NCI-H2029 (cell line): Measurements from ENCODE around the gene SCGB2B2.
"Not testable (repeated sequence)": the region's sequence is repeated elsewhere in the genome, so short reads cannot be mapped to it uniquely, and the experiment has no call there.

ENCODE experiments used
- DNase-seq: peaks from one replicate; lab custom pipeline; 2025; lab: John Stamatoyannopoulos, UW

Gene SCGB2B2, protein sequence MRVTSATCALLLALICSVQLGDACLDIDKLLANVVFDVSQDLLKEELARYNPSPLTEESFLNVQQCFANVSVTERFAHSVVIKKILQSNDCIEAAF

DNA sequence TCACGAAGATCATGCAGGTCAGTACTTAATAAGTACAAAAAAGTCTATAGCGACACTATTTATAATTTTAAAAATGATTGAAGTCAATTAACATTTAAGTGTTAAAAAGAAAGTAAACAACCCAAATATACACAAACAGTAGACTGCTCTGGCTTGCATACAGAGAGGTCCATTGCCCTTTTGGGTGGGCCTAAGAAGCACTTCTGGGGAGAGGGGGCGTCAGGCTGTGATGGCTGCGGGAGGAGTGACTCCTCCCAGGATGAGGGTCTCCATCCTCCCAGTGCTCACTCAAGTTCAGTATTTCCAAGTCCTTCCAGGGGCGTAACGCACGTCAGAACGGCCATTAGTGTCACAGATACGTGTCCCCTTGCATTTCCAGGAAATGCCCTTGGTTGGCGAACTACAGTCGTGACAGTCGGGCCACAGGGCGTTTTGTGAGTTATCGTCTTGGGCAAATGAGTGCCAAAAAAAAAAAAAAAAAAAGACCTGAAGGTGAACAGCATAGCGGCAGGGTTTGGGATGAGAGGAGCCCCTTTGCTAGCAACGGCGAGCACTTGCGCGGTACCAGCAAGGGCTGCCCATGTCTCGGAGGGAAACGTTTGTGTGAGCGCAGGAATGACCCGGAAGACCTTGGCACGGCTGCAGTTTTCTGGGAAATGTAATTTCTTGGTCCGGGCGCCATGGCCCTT is at the start of gene SCGB2B2:
SCGB2B2 (minus strand) TSS at position 463 of the 689 bp plus-strand sequence. CDS start 82,596 bp downstream, outside the sequence.
- peak; percentile 82 for DNase-seq

DNA sequence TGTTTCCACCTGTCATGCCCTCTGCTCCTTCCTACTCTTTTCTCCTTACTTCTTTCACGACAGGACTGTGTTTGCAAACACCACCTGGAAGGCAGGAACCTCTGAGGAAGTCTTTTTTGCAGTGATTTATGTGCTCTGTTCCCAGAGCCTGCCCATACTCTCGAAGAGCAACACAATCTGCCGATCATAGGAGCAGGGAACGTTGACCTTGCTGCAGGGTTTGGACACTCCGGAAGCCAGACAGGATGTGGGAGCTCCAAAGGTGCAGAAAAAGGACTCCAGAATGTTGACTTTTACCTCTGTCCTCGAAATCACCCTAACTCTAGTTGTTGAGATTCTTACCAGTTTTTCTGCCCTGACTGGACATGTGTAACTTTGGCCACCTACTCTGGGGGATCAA is 48.4 kb upstream of the SCGB2B2 start:
- no peak for DNase-seq

DNA sequence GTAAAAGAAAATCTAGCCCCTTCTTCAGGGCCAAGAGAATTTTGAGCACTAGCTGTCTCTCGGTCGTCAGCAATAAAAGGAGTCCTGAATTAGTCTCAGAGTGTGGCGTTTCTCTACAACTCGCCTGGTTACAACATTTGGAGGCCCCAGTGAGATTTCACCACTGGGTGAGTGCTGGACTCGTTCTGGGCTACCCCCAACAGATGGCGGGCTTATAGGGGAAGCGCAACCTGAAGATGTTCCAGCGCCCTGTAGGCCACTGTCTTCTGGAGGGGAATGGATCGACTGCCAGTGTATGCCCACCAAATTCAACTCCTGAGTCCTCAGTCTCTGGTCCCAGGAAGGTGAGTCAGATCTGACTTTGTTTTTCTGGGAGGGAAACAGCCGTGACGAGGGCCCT is 45.4 kb upstream of the SCGB2B2 start:
- no peak for DNase-seq

DNA sequence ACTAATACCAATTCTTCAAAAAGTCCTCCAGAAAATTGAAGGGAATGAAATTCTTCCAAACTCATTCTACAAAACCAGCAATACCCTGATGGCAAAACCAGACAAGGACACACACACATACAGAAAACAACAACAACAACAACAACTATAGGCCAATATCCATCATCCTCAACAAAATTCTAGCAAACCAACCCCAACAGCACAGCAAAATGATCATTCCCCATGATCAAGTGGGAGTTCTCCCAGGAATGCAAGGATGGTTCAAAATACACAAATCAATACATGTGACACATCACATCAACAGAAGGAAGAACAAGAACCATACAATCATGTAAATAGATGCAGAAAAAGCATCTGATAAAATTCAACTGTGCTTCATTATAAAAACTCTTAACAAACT is 38.4 kb upstream of the SCGB2B2 start:
- DNase-seq: no peak

DNA sequence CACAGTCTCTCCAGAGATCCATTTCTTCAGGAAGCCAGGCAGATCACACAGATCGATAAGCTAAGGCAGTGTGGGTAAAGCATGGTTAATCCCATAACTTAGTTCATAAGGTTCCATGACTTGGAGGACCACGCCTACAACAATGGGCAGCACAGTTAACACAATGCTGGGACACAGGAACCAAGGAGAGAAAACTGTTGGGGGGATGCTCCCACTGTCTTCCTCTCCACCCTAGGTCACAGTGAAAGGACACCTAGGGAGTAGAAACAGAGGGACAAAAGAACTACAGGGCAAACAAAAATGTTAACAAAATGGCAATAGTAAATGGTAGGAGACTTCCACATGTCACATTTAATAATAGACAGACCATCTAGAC is 36.3 kb upstream of the SCGB2B2 start:
- no peak for DNase-seq

DNA sequence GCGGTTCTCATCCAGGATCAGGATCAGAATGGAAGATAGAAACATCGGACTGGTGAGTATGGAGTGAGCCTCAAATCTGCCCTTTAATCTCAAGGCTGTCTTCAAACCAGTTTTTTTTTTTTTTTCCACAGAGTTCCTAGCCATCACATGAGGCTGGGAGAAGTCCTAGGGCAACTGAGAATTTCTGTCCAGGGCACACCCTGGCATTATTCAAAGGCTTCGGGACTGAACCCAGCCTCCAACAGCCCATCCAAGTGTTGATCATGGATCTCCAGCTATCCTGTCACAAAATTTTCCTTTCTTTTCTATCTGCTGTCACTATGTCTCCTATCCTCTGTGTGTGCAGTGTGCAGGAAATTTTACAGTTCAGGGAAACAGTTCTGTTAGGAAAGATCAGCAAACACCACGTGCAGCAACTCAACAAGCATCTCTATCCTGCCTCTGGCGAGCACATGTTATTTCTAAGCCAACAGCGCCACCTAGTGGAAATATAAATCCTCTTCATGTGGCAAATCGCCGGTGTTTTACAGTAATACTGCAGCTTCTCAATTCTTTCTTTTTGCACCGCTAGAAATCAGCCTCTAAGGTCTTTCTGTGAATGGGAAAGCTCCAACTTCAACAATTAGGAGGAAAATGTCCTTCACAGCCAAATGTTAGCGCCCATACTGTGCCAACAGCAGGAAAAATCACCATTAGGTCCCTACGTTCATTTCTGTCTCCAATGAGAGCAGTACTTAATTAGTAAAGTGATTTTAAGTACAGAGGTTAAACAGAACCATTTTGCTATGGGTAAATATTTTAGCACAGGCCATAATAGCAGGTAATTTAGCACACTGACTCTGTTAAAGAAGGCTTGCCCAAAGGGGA is 35.7 kb upstream of the SCGB2B2 start:
- peak; percentile 78 for DNase-seq

DNA sequence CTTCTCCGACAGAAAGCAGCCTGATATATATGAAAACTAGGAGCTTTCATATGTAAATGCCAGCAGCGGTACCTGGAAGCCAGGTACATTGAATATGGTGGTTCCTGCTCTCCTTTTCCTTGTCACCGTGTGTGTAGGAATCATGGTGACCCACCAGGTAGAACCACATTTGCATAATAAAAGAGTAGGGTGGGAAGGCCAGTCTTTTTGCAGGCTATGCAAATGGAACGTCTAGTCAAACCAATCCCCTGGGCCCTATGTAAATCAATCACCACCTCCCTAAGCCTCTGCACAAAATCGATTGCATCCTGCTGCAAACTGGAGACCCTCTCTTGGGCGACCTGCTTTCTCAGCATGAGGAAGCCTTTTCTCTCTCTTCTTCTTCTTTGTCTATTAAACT is 34.9 kb upstream of the SCGB2B2 start:
- DNase-seq: no peak

DNA sequence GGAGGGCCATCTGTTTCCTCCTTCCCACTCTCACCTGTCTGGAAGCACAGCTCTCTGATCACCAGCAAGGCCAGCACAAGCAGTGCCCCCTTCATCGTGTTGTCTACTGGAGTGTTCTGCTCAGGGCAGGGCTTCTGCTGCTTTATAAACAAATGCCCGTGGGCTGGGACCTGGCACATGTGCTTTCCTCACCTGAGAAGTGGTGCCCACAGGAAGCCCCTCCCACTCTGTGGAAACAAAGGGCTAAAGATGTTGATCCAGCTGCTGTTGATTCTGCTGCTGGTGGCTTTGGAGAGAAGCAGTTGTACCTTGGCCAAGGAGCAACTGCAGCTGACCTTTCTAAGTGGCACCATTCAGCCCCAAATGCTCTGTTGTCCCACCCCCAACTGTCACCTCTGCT is 30.7 kb upstream of the SCGB2B2 start:
- DNase-seq: peak; percentile 95

DNA sequence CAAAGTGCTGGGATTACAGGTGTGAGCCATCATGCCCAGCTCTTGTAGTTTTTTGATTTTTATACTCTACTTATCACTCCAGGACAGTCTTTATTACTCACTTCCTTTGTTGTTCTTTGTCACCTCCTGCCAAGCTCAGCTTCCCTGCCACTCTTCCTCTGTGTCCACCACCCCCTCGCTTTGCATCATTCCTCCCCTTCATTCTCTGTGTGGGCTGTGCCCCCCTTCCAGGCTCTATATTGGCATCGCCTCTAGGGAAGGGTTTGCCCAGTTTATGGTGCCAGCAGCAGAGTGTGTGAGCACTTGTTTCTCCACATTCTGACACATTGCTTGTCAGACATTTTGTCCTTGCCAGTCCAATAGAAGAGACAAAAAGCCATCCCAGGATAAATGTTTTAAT is 15.6 kb upstream of the SCGB2B2 start:
- DNase-seq: no peak

DNA sequence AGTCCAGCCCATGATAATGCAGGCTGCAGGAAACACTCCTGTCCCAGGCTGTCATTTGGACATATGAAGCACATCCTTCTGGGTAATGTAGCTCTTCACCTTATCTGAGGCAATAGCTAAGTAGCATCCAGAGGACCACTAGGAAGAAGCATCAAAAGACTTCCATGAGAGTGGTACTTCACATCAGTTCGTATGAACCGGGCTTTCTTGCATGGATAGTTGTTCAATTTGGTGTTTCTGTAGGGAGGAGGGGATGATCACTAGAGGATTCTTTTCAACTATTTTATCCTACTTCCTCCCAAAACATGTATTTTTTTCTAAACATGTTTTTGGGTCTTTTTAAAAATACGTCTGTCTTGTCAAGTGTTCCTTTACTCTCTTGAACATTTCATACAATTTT is 13.4 kb upstream of the SCGB2B2 start:
- no peak for DNase-seq

DNA sequence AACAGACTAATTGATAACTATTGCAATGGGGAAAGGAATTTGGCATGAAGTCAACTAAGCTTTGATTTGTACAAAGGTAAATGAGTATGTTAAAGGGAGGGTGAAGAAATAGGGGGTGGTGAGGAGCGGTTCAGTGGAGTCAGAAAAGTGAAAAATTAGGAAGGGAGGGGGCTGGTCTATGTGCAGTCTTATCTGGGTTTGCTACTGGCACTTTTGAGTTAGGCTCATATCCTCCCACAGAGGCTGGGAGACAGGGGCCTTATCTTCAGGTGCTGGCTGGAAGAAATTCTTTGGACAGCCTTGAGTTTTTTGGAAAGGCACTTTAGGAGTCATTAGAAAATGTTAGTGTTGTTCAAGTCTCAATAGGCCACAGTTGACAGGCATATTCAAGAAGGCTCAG is 11.6 kb upstream of the SCGB2B2 start:
- no peak for DNase-seq

DNA sequence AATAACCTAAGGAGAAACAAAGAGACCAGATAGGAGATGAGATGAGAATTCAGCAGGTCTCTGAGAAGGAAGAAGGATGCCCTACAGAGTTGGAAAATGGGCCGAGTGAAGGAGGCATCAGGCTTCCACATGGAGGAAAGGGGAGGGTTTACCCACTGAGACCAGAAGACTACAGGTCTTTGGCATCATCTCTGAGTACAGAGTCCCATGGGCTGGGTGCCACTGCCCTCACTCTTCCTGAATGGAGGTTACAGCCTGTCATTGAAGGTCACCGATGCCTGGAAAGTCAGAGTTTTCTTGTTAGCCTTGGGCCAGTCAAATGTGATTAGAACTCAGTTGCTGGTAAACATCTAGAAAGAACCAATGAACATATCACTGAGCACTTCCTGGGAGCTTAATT is 10.4 kb upstream of the SCGB2B2 start:
- no peak for DNase-seq

DNA sequence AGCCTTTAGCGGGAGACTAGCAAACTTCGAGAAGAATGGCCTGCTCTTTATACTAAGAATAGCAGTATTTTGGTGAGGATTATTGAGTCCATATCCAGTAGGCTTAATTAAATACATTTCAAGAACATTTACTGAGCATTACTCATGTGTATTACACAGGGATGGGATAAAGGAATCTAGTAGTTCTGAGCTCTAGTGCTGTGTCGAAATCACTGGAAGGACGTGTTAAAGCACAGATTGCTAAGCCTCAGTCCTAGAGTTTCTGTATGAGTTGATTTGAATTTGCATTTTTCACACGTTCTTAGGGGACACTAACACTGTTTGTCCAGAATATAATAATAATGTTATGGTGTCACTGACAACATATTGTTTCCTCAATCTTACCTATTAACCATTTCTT is 9.5 kb upstream of the SCGB2B2 start:
- no peak for DNase-seq

DNA sequence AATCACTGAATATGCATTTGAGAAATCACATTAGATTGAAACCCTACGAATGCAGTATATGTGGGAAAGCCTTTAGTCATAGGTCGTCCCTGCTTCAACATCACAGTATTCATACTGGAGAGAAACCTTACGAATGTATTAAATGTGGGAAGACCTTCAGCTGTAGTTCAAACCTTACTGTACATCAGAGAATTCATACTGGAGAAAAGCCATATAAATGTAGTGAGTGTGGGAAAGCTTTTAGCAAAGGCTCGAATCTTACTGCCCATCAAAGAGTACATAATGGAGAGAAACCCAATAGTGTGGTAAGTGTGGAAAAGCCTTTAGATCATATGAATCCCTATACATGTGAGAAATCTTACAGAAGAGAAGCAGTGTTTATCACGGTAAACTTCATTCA is 8.3 kb upstream of the SCGB2B2 start:
- DNase-seq: not testable (repeated sequence)

DNA sequence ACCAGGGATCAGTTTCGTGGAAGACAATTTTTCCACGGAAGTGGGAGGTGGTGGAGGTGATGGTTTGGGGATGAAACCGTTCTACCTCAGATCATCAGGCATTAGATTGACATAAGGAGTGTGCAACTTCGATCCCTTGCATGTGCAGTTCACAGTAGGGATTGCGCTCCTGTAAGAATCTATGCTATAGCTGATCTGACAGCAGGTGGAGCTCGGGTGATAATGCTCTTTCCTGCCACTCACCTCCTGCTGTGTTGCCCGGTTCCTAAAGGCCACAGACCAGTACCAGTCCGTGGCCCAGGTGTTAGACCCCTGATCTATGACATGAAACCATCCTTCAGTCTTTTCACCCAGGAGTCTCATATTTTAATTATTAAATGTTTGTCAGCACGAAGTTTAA is 4.5 kb upstream of the SCGB2B2 start:
- no peak for DNase-seq

DNA sequence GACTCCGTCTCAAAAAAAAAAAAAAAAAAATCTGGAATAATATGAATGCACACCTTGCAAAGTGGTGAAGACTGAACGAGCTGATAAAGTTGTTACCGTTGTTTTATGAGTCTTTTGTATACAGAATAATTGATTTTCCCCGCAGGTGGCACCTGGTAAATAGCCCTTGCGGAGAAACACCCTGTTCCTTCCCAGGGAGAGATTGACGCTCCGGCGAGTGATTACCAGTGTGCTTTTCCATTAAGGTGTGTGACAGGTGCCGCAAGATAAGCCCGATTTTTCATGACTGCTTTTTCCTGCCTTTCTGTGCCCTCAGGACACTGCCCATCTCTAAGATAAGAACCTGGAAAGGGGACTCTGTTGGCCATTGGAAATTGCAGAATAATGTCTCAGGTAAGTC is 1.5 kb upstream of the SCGB2B2 start:
- no peak for DNase-seq

DNA sequence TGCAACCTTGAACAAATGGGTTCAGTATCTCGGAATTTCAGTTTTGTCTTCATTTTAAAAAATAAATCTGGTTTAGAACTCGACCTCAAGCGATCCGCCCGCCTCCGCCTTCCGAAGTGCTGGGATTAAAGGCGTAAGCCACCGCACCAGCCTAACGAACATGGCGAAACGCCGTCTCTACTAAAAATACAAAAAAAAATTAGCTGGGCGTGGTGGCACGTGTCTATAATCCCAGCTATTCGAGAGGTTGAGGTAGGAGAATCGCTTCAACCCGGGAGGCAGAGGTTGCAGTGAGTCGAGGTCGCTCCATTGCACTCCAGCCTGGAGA is 1.1 kb upstream of the SCGB2B2 start:
- no peak for DNase-seq

DNA sequence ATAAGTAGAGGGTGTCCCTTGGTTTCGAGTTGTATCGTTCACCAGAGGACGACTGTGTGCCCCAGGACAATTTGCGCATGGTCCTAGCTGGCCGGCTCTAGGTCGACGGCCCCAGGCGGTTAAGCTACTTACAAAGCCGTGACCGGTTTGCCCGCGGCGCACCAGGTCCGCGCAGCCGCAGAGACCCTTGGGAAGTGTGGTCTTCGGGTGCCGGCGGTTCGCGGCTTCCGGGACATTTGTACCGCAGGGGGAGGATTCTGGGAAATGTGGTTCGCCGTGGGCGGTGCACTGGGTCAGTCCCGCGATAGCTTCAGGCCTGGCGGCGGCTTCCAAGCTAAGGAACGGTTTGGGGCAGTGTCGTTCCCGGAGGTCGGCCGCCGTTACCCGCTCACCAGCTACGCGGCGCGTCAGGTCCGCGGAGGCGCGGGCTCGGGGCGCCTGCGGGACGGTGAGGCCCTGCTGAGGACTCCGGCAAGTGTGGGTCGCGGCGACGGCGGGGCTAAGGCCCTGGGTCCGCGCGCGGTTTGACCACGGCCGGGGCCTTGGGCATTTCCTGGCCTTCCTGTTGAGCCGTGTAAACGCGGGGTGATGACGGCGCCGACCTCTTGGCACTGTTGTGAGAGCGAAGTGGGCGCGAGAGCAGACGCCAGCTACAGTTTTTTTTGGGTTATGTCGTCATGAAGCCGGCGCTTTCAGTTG is 576 bp upstream of the SCGB2B2 start, which contains the start of gene ZNF302:
ZNF302 (plus strand) TSS at position 293 of the 699 bp plus-strand sequence. CDS start 1,127 bp downstream, outside the sequence.
- peak; percentile 96 for DNase-seq

DNA sequence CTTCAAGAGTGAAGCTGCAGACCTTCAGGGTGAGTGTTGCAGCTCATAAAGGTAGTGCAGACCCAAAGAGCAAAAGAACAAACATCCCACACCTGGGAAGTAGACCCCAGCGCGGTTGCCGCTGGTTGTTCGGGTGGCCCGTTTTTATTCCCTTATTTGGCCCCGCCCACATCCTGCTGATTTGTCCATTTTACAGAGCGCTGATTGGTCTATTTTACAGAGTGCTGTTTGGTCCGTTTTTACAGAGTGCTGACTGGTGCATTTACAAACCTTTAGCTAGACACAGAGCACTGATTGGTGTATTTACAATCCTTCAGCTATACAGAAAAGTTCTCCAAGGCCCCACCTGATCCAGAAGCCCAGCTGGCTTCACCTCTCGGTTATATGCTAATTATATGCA is 1.0 kb downstream of the SCGB2B2 start:
- no peak for DNase-seq

DNA sequence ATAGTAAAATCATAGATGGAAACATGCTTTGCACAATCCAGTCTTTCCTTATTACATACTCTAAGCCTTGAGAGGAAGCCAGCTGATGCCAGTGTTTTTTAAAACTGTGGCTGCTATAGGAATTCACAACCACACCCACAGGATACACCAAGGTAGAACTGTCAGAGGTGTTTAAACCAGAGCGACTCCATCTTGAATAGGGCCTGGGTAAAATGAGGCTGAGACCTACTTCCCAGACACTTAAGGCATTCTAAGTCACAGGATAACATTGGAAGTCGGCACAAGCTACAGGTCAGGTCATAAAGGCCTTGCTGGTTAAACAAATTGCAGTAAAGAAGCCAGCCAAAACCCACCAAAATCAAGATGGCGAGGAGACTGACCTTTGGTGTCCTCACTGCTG is 1.7 kb downstream of the SCGB2B2 start:
- DNase-seq: no peak

DNA sequence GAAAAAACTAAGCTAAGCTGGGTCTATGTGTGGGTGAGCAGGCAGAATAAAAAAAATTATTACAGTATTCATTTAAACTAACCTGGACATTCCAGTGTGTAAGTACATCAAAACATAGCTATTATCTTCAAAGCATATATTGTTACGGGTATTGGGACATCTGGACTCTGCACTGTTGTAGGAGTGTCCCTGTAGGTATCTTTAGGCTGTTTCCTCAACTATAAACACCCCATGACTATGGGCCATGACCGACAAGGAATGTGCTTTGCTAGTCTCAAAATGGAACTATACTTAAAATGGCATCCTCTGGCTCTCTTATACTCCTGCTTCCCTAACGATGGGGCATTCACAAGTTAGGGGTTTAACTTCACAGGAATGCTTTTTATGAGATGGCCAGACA is 3.4 kb downstream of the SCGB2B2 start:
- DNase-seq: no peak

DNA sequence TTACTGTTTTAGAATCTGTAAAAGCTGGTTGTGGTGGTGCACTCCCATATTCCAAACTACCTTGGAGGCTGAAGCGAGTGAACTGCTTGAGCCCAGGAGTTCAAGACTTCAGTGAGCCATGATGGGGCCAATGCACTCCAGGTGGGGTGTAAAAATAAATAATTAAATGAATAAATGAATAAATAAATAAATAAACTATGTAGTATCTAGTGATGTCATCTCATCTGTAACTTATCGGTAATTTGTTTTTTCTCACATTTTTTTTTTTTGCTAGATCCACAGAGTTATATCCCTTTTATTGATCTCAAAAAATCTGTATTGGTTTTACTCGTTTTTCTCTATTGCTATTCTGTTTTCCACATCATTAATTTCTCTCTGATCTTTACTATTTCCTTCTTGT is 5.0 kb downstream of the SCGB2B2 start:
- no peak for DNase-seq

DNA sequence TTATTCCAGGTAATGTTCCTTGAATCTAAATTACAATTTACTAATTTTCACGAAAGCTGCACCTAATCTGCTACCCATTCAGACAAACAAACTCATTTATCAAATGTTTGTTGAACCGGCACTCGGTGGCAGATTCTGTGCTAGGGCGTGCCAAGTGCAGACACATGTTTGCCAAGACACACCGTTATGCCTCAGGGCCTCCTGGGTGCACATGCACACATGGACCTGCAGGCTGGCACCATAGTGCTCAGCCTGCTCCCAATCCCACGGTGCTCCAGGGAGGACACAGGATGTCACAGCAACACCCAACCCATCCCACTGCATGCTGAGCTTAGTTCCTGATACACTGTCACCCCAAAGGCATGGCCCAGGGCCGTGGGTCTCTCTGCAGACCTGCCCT is 7.7 kb downstream of the SCGB2B2 start:
- DNase-seq: peak; percentile 49
